CD14-positive monocyte (primary cell): ENCODE data around the gene ADAMTS15. TPM values are rescaled to one million over a fixed set of nuclear protein-coding genes. Genes with fewer than 3 reads are reported as not detected.

Source experiments
- DNase-seq, 3 donors: peaks; one replicate each; pipeline ENCODE4 v3.0.0-alpha.2; 2011 to 2022
- H2AFZ ChIP-seq: 2 replicates; pipeline ENCODE4 v1.6.0; 2012; ENCODE audit warnings: mild to moderate bottlenecking, low read depth, low read length, inconsistent platforms; ENCODE audit not compliant: insufficient read depth, poor library complexity, severe bottlenecking
- H3K27ac ChIP-seq, 2 donors: 1 replicate in 1 of 2; 2 replicates in 1 of 2; pipeline ENCODE4 v1.5.1; 2012 to 2013; ENCODE audit warnings: low read length in 2 of 2, control low read depth in 1 of 2, inconsistent platforms in 1 of 2, low read depth in 1 of 2, mild to moderate bottlenecking in 1 of 2
- H3K27me3 ChIP-seq, 2 donors: one replicate each; pipeline versions ENCODE4 v1.6.0 to v1.6.1; 2011 to 2013; ENCODE audit warnings: low read length in 2 of 2; ENCODE audit not compliant: control insufficient read depth in 2 of 2, insufficient read depth in 2 of 2
- H3K36me3 ChIP-seq, 2 donors: replicated peaks in 1 of 2; 1 replicate in 1 of 2; 2 replicates in 1 of 2; pipeline versions ENCODE4 v1.5.1 to v1.6.1; 2012 to 2013; ENCODE audit warnings: low read length in 2 of 2, control low read depth in 1 of 2, inconsistent platforms in 1 of 2, mild to moderate bottlenecking in 1 of 2; ENCODE audit not compliant: insufficient read depth in 2 of 2, control insufficient read depth in 1 of 2
- H3K4me1 ChIP-seq, 2 donors: 1 replicate in 1 of 2; 2 replicates in 1 of 2; pipeline versions ENCODE4 v1.5.1 to v1.6.1; 2012 to 2013; ENCODE audit warnings: low read length in 2 of 2, control low read depth in 1 of 2, inconsistent platforms in 1 of 2, mild to moderate bottlenecking in 1 of 2, moderate library complexity in 1 of 2; ENCODE audit not compliant: insufficient read depth in 2 of 2, control insufficient read depth in 1 of 2
- H3K4me2 ChIP-seq: replicated peaks from 2 replicates; pipeline ENCODE3; 2012; ENCODE audit warnings: low read length, moderate library complexity, mild to moderate bottlenecking; ENCODE audit not compliant: poor library complexity, severe bottlenecking; ENCODE audit errors: extremely low read depth
- H3K4me3 ChIP-seq, 3 experiments: fragments of 200-600 bp in 1 of 3; sonication (generic) in 1 of 3; replicated peaks in 1 of 3; 1 replicate in 2 of 3; 2 replicates in 1 of 3; pipeline ENCODE4 v1.5.1; 2011 to 2013; ENCODE audit warnings: low read length in 3 of 3, mild to moderate bottlenecking in 3 of 3, control low read depth in 2 of 3, low read depth in 2 of 3, inconsistent platforms in 1 of 3, moderate library complexity in 1 of 3
- H3K79me2 ChIP-seq: 2 replicates; pipeline ENCODE4 v1.6.0; 2012; ENCODE audit warnings: mild to moderate bottlenecking, control low read depth, inconsistent platforms, low read length, moderate library complexity; ENCODE audit not compliant: insufficient read depth
- H3K9ac ChIP-seq: 2 replicates; pipeline ENCODE4 v1.6.0; 2017; ENCODE audit warnings: low read length, mild to moderate bottlenecking; ENCODE audit not compliant: insufficient read depth, poor library complexity, severe bottlenecking
- H3K9me3 ChIP-seq, 2 donors: replicated peaks in 1 of 2; 1 replicate in 1 of 2; 2 replicates in 1 of 2; pipeline versions ENCODE4 v1.5.1 to v1.6.1; 2012 to 2013; ENCODE audit warnings: low read length in 2 of 2, control low read depth in 1 of 2; ENCODE audit not compliant: control insufficient read depth in 1 of 2, insufficient read depth in 1 of 2
- H4K20me1 ChIP-seq: 2 replicates; pipeline ENCODE4 v1.6.0; 2012; ENCODE audit warnings: mild to moderate bottlenecking, low read length, control low read depth, moderate library complexity; ENCODE audit not compliant: insufficient read depth
- H3K27ac Mint-ChIP-seq, 7 donors: one replicate each; pipeline ENCODE4 v1.8.0; 2020; ENCODE audit warnings: mild to moderate bottlenecking in 7 of 7, mixed read lengths in 7 of 7, moderate library complexity in 6 of 7, inconsistent platforms in 2 of 7
- H3K27me3 Mint-ChIP-seq, 3 donors: one replicate each; pipeline ENCODE4 v1.8.0; 2021 to 2022; ENCODE audit warnings: low read depth in 3 of 3, mild to moderate bottlenecking in 3 of 3, mixed read lengths in 3 of 3, moderate library complexity in 3 of 3, inconsistent platforms in 1 of 3
- H3K36me3 Mint-ChIP-seq, 2 donors: one replicate each; pipeline ENCODE4 v1.8.0; 2020; ENCODE audit warnings: mixed read lengths in 2 of 2, inconsistent platforms in 1 of 2, mild to moderate bottlenecking in 1 of 2
- H3K4me1 Mint-ChIP-seq: one replicate; pipeline ENCODE4 v1.8.0; 2020; ENCODE audit warnings: mild to moderate bottlenecking, mixed read lengths
- H3K4me3 Mint-ChIP-seq, 2 donors: one replicate each; pipeline ENCODE4 v1.8.0; 2020; ENCODE audit warnings: mild to moderate bottlenecking in 2 of 2, mixed read lengths in 2 of 2, moderate library complexity in 1 of 2
- H3K9me3 Mint-ChIP-seq, 7 donors: one replicate each; pipeline ENCODE4 v1.8.0; 2020 to 2022; ENCODE audit warnings: mixed read lengths in 7 of 7, mild to moderate bottlenecking in 6 of 7, moderate library complexity in 6 of 7, inconsistent platforms in 2 of 7
- CTCF ChIP-seq: fragments of 200-600 bp; IDR thresholded peaks from one replicate; pipeline ENCODE4 v1.8.0; 2022; ENCODE audit warnings: antibody characterized with exemption, mild to moderate bottlenecking
- WGBS: methylation state at CpG from one replicate; pipeline ENCODE4 v1.1.5; 2013; ENCODE audit warnings: missing lambda C conversion rate; ENCODE audit not compliant: insufficient coverage; 5-methylcytosine and 5-hydroxymethylcytosine counted together
- intact Hi-C, 2 donors: fragments of 100-400 bp; cut with micrococcal nuclease; formaldehyde crosslinking; loops; one replicate each; pipeline versions ENCODE4 v1.15.0 to v1.15.1; 2023
- polyA plus RNA-seq, 3 donors: library from polyadenylated mRNA; depleted of rRNA in 1 of 3; unstranded in 2 of 3; stranded (reverse) in 1 of 3; fragments of 300-500 nt in 2 of 3; fragments of >200 nt in 1 of 3; fragmentation: Illumina TruSeq in 2 of 3; gene quantifications; 1 replicate in 2 of 3; 2 replicates in 1 of 3; pipeline ENCODE4 v1.2.3, GENCODE V29; 2012 to 2021

The ADAMTS15 gene
- polyA plus RNA-seq, 3 donors = not detected

GRCh38 chr11:130459521-130459920, 11.1 kb downstream of the ADAMTS15 start:
- WGBS = 83% methylated on average over 3 of the region's 7 CpGs
- no peaks in the 10 kb centered on the region for H3K36me3 ChIP-seq
- H3K9me3 Mint-ChIP-seq = no peaks in the 10 kb centered on the region
- peaks cover 0 to 2% of the 10 kb centered on the region in 2 donors for H3K27me3 ChIP-seq
- no peaks in the 10 kb centered on the region for H3K79me2 ChIP-seq
- peaks cover 8 to 9% (median 8%) of the 10 kb centered on the region in 3 donors for H3K27me3 Mint-ChIP-seq
- H3K9me3 ChIP-seq = no peaks in the 10 kb centered on the region
- no peaks in the 10 kb centered on the region for H3K36me3 Mint-ChIP-seq
- no peak overlapping the region for H3K9ac ChIP-seq
- no peak overlapping the region for H3K4me3 Mint-ChIP-seq
- TF ChIP-seq CTCF = no peak
- no peak overlapping the region for H3K4me3 ChIP-seq
- intact Hi-C loops = no loop called here
- no peak overlapping the region for H3K4me2 ChIP-seq
- no peak overlapping the region for H3K27ac Mint-ChIP-seq
- no peaks in the 10 kb centered on the region for H4K20me1 ChIP-seq
- no peak for DNase-seq
- no peak overlapping the region for H3K27ac ChIP-seq
- peaks cover 2% of the 10 kb centered on the region for H3K4me1 Mint-ChIP-seq
- no peaks in the 10 kb centered on the region for H3K4me1 ChIP-seq
- H2AFZ ChIP-seq = no peak overlapping the region

GRCh38 chr11:130462101-130462885, 13.8 kb downstream of the ADAMTS15 start:
- no peak for TF ChIP-seq CTCF
- H3K79me2 ChIP-seq = no peaks in the 10 kb centered on the region
- no peaks in the 10 kb centered on the region for H3K9me3 ChIP-seq
- Mint-ChIP-seq H3K4me3 (no peak overlapping the region), H3K4me1 (peaks cover 3% of the 10 kb centered on the region), H3K27me3 (peaks cover 5% of the 10 kb centered on the region in 3 donors), H3K36me3 (no peaks in the 10 kb centered on the region), H3K27ac (no peak overlapping the region), H3K9me3 (no peaks in the 10 kb centered on the region)
- no peak overlapping the region for H2AFZ ChIP-seq
- no peak overlapping the region for H3K27ac ChIP-seq
- no peaks in the 10 kb centered on the region for H3K27me3 ChIP-seq
- intact Hi-C loops = no loop called here
- H4K20me1 ChIP-seq = no peaks in the 10 kb centered on the region
- no peak overlapping the region for H3K9ac ChIP-seq
- no peaks in the 10 kb centered on the region for H3K36me3 ChIP-seq
- WGBS = 93% methylated on average over 29 of the region's 31 CpGs
- H3K4me2 ChIP-seq = no peak overlapping the region
- H3K4me1 ChIP-seq = no peaks in the 10 kb centered on the region
- DNase-seq = no peak
- H3K4me3 ChIP-seq = no peak overlapping the region
